Activated CD8-positive, alpha-beta T cell treated with anti-CD3 and anti-CD28 coated beads for 36 hours (primary cell): ENCODE measurements around the gene MOGAT3. TPM values are rescaled to one million over a fixed set of nuclear protein-coding genes. Genes with fewer than 3 reads are reported as not detected.
A peak's percentile ranks its signal among the peaks of the same experiment; 100 is the strongest.

Experiments used
- ATAC-seq: fragments of 200-7000 bp; cut with Tn5 transposase; one replicate; pipeline ENCODE4 v1.10.0; 2021; ENCODE audit warnings: mild to moderate bottlenecking, moderate library complexity
- CTCF ChIA-PET: fragments of 350-600 bp; sonication (Branson Sonifier 250); formaldehyde crosslinking; loops from one replicate; lab custom pipeline; 2021; ENCODE audit warnings: antibody characterized with exemption; lab: Charles Lee
- POLR2A ChIA-PET: fragments of 350-600 bp; sonication (Branson Sonifier 250); formaldehyde crosslinking; loops from one replicate; lab custom pipeline; 2021; ENCODE audit warnings: antibody characterized with exemption; lab: Charles Lee
- DNase-seq: peaks from one replicate; pipeline ENCODE4 v3.0.0-alpha.2; 2020
- H3K27ac Mint-ChIP-seq: one replicate; pipeline ENCODE4 v1.8.0; 2021; ENCODE audit warnings: mild to moderate bottlenecking, mixed read lengths
- H3K27me3 Mint-ChIP-seq: one replicate; pipeline ENCODE4 v1.8.0; 2021; ENCODE audit warnings: mixed read lengths
- H3K36me3 Mint-ChIP-seq: one replicate; pipeline ENCODE4 v1.8.0; 2021; ENCODE audit warnings: low read depth, mixed read lengths
- H3K4me1 Mint-ChIP-seq: one replicate; pipeline ENCODE4 v1.8.0; 2021; ENCODE audit warnings: low read depth, mixed read lengths
- H3K4me3 Mint-ChIP-seq: one replicate; pipeline ENCODE4 v1.8.0; 2021; ENCODE audit warnings: mild to moderate bottlenecking, moderate library complexity, mixed read lengths
- H3K9me3 Mint-ChIP-seq: one replicate; pipeline ENCODE4 v1.8.0; 2021; ENCODE audit warnings: mixed read lengths
- CTCF ChIP-seq: fragments of 200-600 bp; IDR thresholded peaks from one replicate; pipeline ENCODE4 v1.8.0; 2022; ENCODE audit warnings: antibody characterized with exemption, mild to moderate bottlenecking
- intact Hi-C: fragments of 100-400 bp; cut with micrococcal nuclease; formaldehyde crosslinking; loops from one replicate; pipeline ENCODE4 v1.10.0; 2022
- total RNA-seq, 2 experiments: library from RNA; stranded (reverse); gene quantifications; one replicate each; pipeline ENCODE4 v1.2.3, GENCODE V29; 2021

The MOGAT3 gene
- total RNA-seq, 2 experiments from 2014 or later = not detected

GRCh38 chr7:101218236-101219125, 17.6 kb upstream of the MOGAT3 start:
- Mint-ChIP-seq H3K36me3 (peaks cover 6% of the 10 kb centered on the region), H3K4me3 (peak overlapping the region; percentile 98), H3K4me1 (peaks cover 28% of the 10 kb centered on the region), H3K27me3 (no peaks in the 10 kb centered on the region), H3K27ac (peak overlapping the region; percentile 88), H3K9me3 (no peaks in the 10 kb centered on the region)
- DNase-seq (no peak), ATAC-seq (peak; percentile 10)
- intact Hi-C loops = no loop called here
- ChIA-PET CTCF (interaction anchor here (0.7 to 4.5 kb wide), 15 partner anchors 8 to 193 kb away, joined by 3 to 49 read pairs (median 5); partner anchors contain the start of gene FIS1), POLR2A (interaction anchor here (0.6 to 3.2 kb wide), 11 partner anchors 10 to 1186 kb away, joined by 3 to 22 read pairs (median 3); partner anchors contain the start of genes CLDN15 and FIS1)
- TF ChIP-seq CTCF = no peak

- ChIA-PET POLR2A (interaction anchor here (0.7 to 3.2 kb wide), 11 partner anchors 9 to 329 kb away, joined by 3 to 22 read pairs (median 3); partner anchors contain the start of genes CLDN15 and FIS1), CTCF (interaction anchor here (0.6 to 4.5 kb wide), 17 partner anchors 9 to 194 kb away, joined by 3 to 49 read pairs (median 5); partner anchors contain the start of gene FIS1)
- Mint-ChIP-seq H3K4me1 (peaks cover 28% of the 10 kb centered on the region), H3K27ac (peak within 1 kb of the TSS; percentile 88), H3K27me3 (no peaks in the 10 kb centered on the region), H3K9me3 (no peaks in the 10 kb centered on the region), H3K36me3 (peaks cover 2% of the 10 kb centered on the region), H3K4me3 (peak within 1 kb of the TSS; percentile 98)
- peak; percentile 89 for ATAC-seq
- peak; percentile 99 for DNase-seq
- peak; percentile 35 for TF ChIP-seq CTCF
- intact Hi-C loops = no loop called here
These were observed 16.8 kb upstream of the MOGAT3 start, which contains the start of the genes PLOD3 and ZNHIT1 for GRCh38 chr7:101217388-101218235. TSS of gene PLOD3 (minus strand) at chr7:101217581. CDS start at chr7:101217274, 307 bp downstream. TSS of gene ZNHIT1 (plus strand) at chr7:101218165. CDS start at chr7:101218196, 31 bp downstream.

- H3K4me1 Mint-ChIP-seq = peaks cover 27% of the 10 kb centered on the region
- intact Hi-C loops = no loop called here
- CTCF ChIA-PET = interaction anchor here (0.9 to 4.5 kb wide), 10 partner anchors 10 to 194 kb away, joined by 3 to 49 read pairs (median 6); partner anchors contain the start of gene FIS1
- no peaks in the 10 kb centered on the region for H3K36me3 Mint-ChIP-seq
- H3K4me3 Mint-ChIP-seq = peak overlapping the region; percentile 98
- DNase-seq (no peak), ATAC-seq (peak; percentile 2)
- H3K27ac Mint-ChIP-seq = peak overlapping the region; percentile 70
- H3K9me3 Mint-ChIP-seq = no peaks in the 10 kb centered on the region
- TF ChIP-seq CTCF = no peak
- POLR2A ChIA-PET = interaction anchor here (0.6 to 3.2 kb wide), 9 partner anchors 10 to 329 kb away, joined by 3 to 22 read pairs (median 3); partner anchors contain the start of genes CLDN15 and FIS1
- no peaks in the 10 kb centered on the region for H3K27me3 Mint-ChIP-seq
These were observed 16.1 kb upstream of the MOGAT3 start for GRCh38 chr7:101216860-101217387.

- CTCF ChIA-PET = interaction anchor here (0.9 to 3.1 kb wide), 7 partner anchors 16 to 72 kb away, joined by 3 to 22 read pairs (median 5); no protein-coding TSS in a partner anchor
These were observed 15.4 kb upstream of the MOGAT3 start for GRCh38 chr7:101216001-101216859.

More at GRCh38 chr7:101216001-101216859, 15.4 kb upstream of the MOGAT3 start:
- H3K4me1 Mint-ChIP-seq = peaks cover 21% of the 10 kb centered on the region
- no peaks in the 10 kb centered on the region for H3K36me3 Mint-ChIP-seq
- TF ChIP-seq CTCF = no peak
- H3K27ac Mint-ChIP-seq = peak overlapping the region; percentile 70
- DNase-seq = peak; percentile 12
- no peaks in the 10 kb centered on the region for H3K27me3 Mint-ChIP-seq
- peak overlapping the region; percentile 98 for H3K4me3 Mint-ChIP-seq
- intact Hi-C loops = no loop called here
- POLR2A ChIA-PET = interaction anchor here (0.6 to 3.2 kb wide), 2 partner anchors 28 to 128 kb away, joined by 3 to 22 read pairs; partner anchors contain the start of gene FIS1
- ATAC-seq = no peak
- no peaks in the 10 kb centered on the region for H3K9me3 Mint-ChIP-seq
